GM12801 (cell line): Measurements from ENCODE around the gene PKHD1.

Source experiments
- TF ChIP-seq, protein P1 (sequence below): IDR thresholded peaks from one replicate; pipeline ENCODE4 v1.5.1; 2011; ENCODE audit warnings: control low read depth; ENCODE audit not compliant: insufficient read length; ENCODE audit errors: extremely low read depth

Gene PKHD1

GRCh38 chr6:52059821-52060220, 27.6 kb downstream of the PKHD1 start:
- TF ChIP-seq, protein P1, sequence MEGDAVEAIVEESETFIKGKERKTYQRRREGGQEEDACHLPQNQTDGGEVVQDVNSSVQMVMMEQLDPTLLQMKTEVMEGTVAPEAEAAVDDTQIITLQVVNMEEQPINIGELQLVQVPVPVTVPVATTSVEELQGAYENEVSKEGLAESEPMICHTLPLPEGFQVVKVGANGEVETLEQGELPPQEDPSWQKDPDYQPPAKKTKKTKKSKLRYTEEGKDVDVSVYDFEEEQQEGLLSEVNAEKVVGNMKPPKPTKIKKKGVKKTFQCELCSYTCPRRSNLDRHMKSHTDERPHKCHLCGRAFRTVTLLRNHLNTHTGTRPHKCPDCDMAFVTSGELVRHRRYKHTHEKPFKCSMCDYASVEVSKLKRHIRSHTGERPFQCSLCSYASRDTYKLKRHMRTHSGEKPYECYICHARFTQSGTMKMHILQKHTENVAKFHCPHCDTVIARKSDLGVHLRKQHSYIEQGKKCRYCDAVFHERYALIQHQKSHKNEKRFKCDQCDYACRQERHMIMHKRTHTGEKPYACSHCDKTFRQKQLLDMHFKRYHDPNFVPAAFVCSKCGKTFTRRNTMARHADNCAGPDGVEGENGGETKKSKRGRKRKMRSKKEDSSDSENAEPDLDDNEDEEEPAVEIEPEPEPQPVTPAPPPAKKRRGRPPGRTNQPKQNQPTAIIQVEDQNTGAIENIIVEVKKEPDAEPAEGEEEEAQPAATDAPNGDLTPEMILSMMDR = no peak

- TF ChIP-seq, protein P1 = no peak
These were observed 32.0 kb downstream of the PKHD1 start for GRCh38 chr6:52055451-52055850.

GRCh38 chr6:52053038-52053695, 34.2 kb downstream of the PKHD1 start:
- TF ChIP-seq, protein P1 = no peak

GRCh38 chr6:52050051-52050405, 37.4 kb downstream of the PKHD1 start:
- TF ChIP-seq, protein P1 = no peak

DNA sequence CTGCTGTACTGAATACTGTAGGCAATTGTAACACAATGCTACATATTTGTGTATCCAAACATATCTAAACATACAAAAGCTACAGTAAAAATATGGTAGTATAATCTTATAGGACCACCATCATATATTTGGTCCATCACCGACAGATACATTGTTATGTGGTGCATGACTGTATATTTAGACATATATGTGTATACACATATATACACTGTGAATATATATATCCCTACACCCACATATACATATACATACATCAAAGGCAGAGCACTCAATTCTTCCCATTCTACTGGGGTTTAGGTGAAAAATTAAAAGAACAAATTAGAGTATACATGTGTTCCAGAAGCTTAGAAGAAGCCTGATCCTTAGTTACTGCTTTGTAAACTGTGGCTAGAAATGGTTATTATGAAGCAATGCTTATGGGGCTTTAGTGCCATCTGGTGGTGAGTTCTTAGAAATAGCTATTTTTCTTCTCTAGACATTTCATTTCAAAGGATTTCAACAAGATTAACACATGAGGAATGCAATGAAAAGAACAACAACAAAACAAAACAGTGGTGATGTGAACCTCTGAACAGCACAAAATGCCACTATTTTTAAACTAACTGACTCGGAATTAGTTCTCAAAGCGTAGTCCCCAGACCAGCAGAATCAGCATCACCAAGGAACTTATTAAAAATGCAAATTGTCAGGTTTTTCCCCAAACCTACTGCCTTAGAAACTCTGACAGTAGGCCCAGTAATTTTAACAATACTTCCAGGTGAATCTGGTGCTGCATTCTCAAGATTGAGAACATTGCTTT, 38.0 kb downstream of the PKHD1 start:
- TF ChIP-seq, protein P1 = no peak

GRCh38 chr6:52046456-52046855, 41.0 kb downstream of the PKHD1 start:
- TF ChIP-seq, protein P1 = no peak

GRCh38 chr6:52045481-52045880, 41.9 kb downstream of the PKHD1 start:
- TF ChIP-seq, protein P1 = no peak
